ENCODE results near the gene MT1E.
A peak's percentile ranks its signal among the peaks of the same experiment; 100 is the strongest.

The MT1E gene

DNA sequence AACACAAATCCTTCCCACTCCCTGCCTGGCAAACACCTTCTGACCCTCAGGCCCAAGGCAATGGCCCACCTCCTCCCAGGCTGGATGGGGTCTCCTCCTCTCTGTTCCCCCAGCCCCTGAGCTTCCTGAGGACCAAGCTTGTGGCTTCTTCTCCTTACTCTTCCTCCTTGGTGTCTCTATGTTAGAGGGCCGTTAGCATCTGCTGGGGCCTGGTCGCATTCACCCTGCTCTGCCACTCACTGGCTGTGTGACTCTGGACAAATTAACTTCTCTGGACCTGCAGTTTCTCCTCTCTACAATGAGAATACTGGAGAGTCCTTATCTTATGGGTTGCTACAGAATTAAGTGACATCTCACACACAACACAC is 17.9 kb upstream of the MT1E start:
- no peak for TF ChIP-seq CTCF (IDR thresholded peaks at IDR 0.05; ENCODE audit: extremely low read depth, missing control alignments)

DNA sequence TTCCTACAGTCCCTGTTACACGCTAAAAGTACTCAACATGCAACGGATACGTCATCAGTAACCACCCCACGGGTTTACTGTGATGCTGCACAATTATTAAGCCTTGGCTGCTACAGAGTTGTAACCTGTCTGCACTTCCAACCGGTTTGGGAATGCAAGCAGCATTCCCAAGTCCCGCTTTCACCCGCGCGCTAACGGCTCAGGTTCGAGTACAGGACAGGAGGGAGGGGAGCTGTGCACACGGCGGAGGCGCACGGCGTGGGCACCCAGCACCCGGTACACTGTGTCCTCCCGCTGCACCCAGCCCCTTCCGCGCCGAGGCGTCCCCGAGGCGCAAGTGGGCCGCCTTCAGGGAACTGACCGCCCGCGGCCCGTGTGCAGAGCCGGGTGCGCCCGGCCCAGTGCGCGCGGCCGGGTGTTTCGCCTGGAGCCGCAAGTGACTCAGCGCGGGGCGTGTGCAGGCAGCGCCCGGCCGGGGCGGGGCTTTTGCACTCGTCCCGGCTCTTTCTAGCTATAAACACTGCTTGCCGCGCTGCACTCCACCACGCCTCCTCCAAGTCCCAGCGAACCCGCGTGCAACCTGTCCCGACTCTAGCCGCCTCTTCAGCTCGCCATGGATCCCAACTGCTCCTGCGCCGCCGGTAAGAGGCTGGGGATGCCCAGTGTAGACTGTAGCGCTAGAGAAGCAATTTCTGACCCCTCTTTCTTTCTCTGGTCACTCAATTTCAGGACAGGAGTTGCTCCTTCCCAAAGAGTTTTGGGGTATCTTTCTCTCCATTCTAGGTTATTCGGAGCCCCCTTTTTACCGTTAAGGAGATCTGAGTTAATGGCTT is 17.3 kb upstream of the MT1E start, which contains the start of gene MT2A:
Gene MT2A, plus strand, starts transcription at position 542 of the 833 bp plus-strand sequence. Its CDS starts 72 bp downstream, at position 614.
- TF ChIP-seq CTCF (IDR thresholded peaks at IDR 0.05; ENCODE audit: extremely low read depth, missing control alignments): no peak
- peak; percentile 96 for DNase-seq (ENCODE audit: low spot score)

More for the DNA sequence above, 17.9 kb upstream of the MT1E start:
- DNase-seq (ENCODE audit: low spot score): no peak

- no peak for TF ChIP-seq CTCF (IDR thresholded peaks at IDR 0.05; ENCODE audit: extremely low read depth, missing control alignments)
- no peak for DNase-seq (ENCODE audit: low spot score)
Observed at GRCh38 chr16:56608876-56609462, 16.6 kb upstream of the MT1E start.

GRCh38 chr16:56609463-56609921 is 16.1 kb upstream of the MT1E start:
- DNase-seq (ENCODE audit: low spot score): peak; percentile 84
- TF ChIP-seq CTCF (IDR thresholded peaks at IDR 0.05; ENCODE audit: extremely low read depth, missing control alignments): no peak

DNA sequence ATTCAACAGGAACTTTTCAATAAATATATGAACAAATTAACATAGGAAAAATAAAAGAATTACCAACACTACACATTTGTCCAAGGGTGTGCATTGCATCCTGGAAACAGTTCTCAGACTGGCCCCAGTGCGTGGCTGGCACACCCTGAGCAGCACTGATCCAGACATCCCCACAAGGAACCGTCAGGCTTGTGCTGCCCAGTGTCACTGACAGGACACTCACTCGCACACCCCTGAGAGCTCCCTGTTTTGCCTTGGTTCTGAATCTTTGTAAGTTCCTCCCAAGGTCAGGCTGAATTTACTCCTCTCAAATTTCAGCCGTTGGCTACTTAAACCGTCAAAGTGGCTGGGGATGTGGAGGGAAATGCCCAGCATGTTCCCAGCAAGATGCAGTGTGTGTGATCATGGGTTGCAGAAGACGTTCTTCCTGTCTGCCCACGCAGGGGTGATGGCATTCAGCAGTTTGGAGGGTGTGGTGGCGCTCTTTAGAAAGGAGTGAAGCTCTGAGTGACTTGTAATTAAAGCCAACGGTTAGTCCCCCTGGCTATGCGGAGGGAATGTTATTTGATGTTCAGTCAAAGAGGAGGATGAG is 15.5 kb upstream of the MT1E start:
- DNase-seq (ENCODE audit: low spot score): no peak
- TF ChIP-seq CTCF (IDR thresholded peaks at IDR 0.05; ENCODE audit: extremely low read depth, missing control alignments): no peak

DNA sequence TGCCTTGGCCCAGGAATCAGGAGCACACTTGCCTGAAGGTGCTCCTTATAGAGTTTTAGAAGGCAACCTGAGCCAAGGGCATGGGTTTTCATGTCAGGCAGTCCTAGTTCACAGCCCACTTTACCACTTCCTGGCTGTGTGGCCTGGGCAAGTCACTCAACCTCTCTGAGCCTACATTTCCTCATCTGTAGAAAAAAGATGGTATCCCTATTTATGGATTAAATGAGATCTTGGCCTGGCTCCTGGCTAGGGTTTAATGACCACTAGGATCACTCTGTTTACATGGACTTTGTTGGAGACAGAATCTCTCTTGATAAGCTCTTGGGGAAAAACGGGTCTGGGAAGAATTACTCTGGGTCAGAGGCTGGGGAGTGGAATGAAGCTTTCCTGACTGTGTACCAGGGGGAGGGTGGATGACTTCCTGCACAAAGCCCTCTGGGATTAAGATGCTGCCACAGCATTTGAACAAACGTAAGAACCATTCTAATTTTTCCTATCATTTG is 14.9 kb upstream of the MT1E start:
- DNase-seq (ENCODE audit: low spot score): no peak

More for the DNA sequence above, 14.9 kb upstream of the MT1E start:
- TF ChIP-seq CTCF (IDR thresholded peaks at IDR 0.05; ENCODE audit: extremely low read depth, missing control alignments): no peak

Data from GM20000 (cell line).